GM12873 (cell line): ENCODE results near the gene JAK3.

Source experiments
- CTCF ChIP-seq: IDR thresholded peaks from 2 replicates; pipeline ENCODE4 v1.5.1; 2012; ENCODE audit warnings: low read depth, mild to moderate bottlenecking, moderate library complexity, low read length, control low read depth; ENCODE audit not compliant: insufficient read depth; ENCODE audit errors: missing control alignments

Gene JAK3

GRCh38 chr19:17824339-17824738, 23.4 kb downstream of the JAK3 start:
- no peak for TF ChIP-seq CTCF

- TF ChIP-seq CTCF: no peak
These were observed 26.6 kb downstream of the JAK3 start, which contains the start of gene INSL3 for GRCh38 chr19:17821190-17821589. Gene INSL3, minus strand, starts transcription at chr19:17821519. Its CDS starts 13 bp downstream, at chr19:17821506.

- no peak for TF ChIP-seq CTCF
These were observed 30.0 kb downstream of the JAK3 start for GRCh38 chr19:17817668-17818363.

GRCh38 chr19:17812099-17812498, 35.7 kb downstream of the JAK3 start:
- no peak for TF ChIP-seq CTCF

GRCh38 chr19:17811681-17812080, 36.1 kb downstream of the JAK3 start:
- no peak for TF ChIP-seq CTCF

GRCh38 chr19:17811103-17811502, 36.7 kb downstream of the JAK3 start:
- TF ChIP-seq CTCF: no peak

- TF ChIP-seq CTCF: no peak
These were observed 40.0 kb downstream of the JAK3 start for GRCh38 chr19:17807731-17808316.
